Activated T-cell treated with anti-CD3 and anti-CD28 coated beads, Interleukin-2, amount 50 U/mL, for 24 hours (primary cell): ENCODE results near the gene EML1.

Experiments
- DNase-seq: peaks from one replicate; pipeline ENCODE4 v3.0.0-alpha.2; 2020
- H3K27ac Mint-ChIP-seq: 2 replicates; pipeline ENCODE4 v1.8.0; 2020; ENCODE audit warnings: mild to moderate bottlenecking, mixed read lengths
- H3K27me3 Mint-ChIP-seq: 2 replicates; pipeline ENCODE4 v1.8.0; 2020; ENCODE audit warnings: mixed read lengths
- H3K36me3 Mint-ChIP-seq: 2 replicates; pipeline ENCODE4 v1.8.0; 2020; ENCODE audit warnings: low read depth, mixed read lengths
- H3K4me1 Mint-ChIP-seq: 2 replicates; pipeline ENCODE4 v1.8.0; 2020; ENCODE audit warnings: low read depth, mixed read lengths
- H3K4me3 Mint-ChIP-seq: 2 replicates; pipeline ENCODE4 v1.8.0; 2020; ENCODE audit warnings: mild to moderate bottlenecking, moderate library complexity, mixed read lengths
- H3K9me3 Mint-ChIP-seq: 2 replicates; pipeline ENCODE4 v1.8.0; 2020; ENCODE audit warnings: mixed read lengths

EML1 gene

GRCh38 chr14:99951085-99951484 is 157.9 kb downstream of the EML1 start:
- Mint-ChIP-seq H3K27ac (no peak overlapping the region), H3K9me3 (peaks cover 2% of the 10 kb centered on the region), H3K4me1 (peaks cover 13% of the 10 kb centered on the region), H3K36me3 (no peaks in the 10 kb centered on the region), H3K27me3 (peaks cover 21% of the 10 kb centered on the region), H3K4me3 (no peak overlapping the region)
- DNase-seq, result no peak

DNA sequence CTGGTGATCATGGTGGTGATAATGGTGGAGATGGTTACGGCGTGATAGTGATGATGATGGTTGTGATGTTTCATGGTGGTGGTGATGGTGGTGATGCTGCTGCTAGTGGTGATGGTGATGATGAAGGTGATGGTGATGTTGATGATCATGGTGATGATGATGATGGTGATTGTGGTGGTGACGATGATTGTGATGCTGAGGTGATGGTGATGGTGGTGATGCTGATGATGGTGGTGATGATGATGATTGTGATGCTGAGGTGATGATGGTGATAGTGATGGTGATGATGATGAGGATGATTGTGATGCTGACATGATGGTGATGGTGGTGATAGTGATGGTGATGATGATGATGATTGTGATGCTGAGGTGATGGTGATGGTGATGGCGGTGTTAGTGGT is 158.8 kb downstream of the EML1 start:
- H3K27ac Mint-ChIP-seq, result no peak overlapping the region
- no peak for DNase-seq
- peaks cover 4% of the 10 kb centered on the region for H3K4me1 Mint-ChIP-seq
- no peak overlapping the region for H3K4me3 Mint-ChIP-seq
- peaks cover 11% of the 10 kb centered on the region for H3K27me3 Mint-ChIP-seq
- peaks cover 2% of the 10 kb centered on the region for H3K9me3 Mint-ChIP-seq
- H3K36me3 Mint-ChIP-seq, result no peaks in the 10 kb centered on the region

DNA sequence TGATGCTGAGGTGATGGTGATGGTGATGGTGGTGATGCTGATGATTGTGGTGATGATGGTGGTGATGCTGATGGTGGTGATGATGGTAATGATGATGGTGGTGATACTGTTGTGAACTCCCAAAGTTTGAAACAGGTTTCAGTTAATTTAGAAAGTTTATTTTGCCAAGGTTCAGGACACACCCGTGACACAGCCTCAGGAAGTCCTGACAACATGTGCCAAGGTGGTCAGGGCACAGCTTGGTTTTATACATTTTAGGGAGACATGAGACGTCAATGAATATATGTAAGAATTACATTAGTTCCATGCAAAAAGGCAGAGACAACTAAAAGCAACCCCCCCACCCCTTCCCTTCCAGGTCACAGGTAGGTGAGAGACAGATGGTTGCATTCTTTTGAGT is 159.2 kb downstream of the EML1 start:
- Mint-ChIP-seq H3K4me1 (peaks cover 3% of the 10 kb centered on the region), H3K27ac (peak overlapping the region; percentile 37), H3K36me3 (no peaks in the 10 kb centered on the region), H3K4me3 (no peak overlapping the region), H3K9me3 (peaks cover 2% of the 10 kb centered on the region), H3K27me3 (peaks cover 10% of the 10 kb centered on the region)
- DNase-seq, result no peak

GRCh38 chr14:99955826-99956455 is 162.7 kb downstream of the EML1 start:
- Mint-ChIP-seq H3K4me1 (no peaks in the 10 kb centered on the region), H3K27me3 (peaks cover 3% of the 10 kb centered on the region), H3K9me3 (peaks cover 2% of the 10 kb centered on the region), H3K27ac (no peak overlapping the region), H3K36me3 (no peaks in the 10 kb centered on the region), H3K4me3 (no peak overlapping the region)
- no peak for DNase-seq

- DNase-seq, result no peak
- H3K27ac Mint-ChIP-seq, result no peak overlapping the region
- H3K36me3 Mint-ChIP-seq, result no peaks in the 10 kb centered on the region
- peaks cover 18% of the 10 kb centered on the region for H3K27me3 Mint-ChIP-seq
- H3K9me3 Mint-ChIP-seq, result no peaks in the 10 kb centered on the region
- H3K4me1 Mint-ChIP-seq, result no peaks in the 10 kb centered on the region
- no peak overlapping the region for H3K4me3 Mint-ChIP-seq
These were observed 165.2 kb downstream of the EML1 start for GRCh38 chr14:99958380-99958779.

DNA sequence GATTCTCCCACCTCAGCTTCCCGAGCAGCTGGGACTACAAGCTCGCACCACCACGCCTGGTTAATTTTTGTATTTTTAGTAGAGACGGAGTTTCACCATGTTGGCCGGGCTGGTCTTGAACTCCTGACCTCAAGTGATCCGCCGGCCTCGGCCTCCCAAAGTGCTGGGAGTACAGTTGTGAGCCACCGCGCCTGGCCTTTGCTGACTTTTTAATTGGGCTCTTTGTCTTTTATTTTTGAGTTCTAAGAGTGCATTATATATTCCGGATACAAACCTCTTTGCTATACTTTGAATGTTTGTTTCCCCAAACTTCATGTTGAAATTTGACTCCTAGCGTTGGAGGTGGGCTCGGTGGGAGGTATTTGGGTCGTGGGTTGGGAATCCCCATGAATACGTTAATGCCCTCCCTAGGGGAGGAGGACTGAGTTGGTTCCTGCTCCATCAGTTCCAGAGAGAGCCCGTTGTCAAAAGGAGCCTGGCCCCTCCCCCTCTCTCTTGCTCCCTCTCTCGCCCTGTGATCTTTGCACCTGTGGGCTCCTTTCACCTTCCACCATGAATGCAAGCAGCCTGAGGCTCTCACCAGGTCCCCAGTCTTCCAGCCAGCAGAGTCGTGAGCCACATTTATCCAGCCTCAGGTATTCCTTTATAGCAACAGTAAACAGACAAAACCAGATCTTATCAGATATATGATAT is 168.8 kb downstream of the EML1 start:
- no peak for DNase-seq
- Mint-ChIP-seq H3K9me3 (no peaks in the 10 kb centered on the region), H3K4me1 (no peaks in the 10 kb centered on the region), H3K27ac (no peak overlapping the region), H3K36me3 (no peaks in the 10 kb centered on the region), H3K4me3 (no peak overlapping the region), H3K27me3 (peaks cover 33% of the 10 kb centered on the region)

DNA sequence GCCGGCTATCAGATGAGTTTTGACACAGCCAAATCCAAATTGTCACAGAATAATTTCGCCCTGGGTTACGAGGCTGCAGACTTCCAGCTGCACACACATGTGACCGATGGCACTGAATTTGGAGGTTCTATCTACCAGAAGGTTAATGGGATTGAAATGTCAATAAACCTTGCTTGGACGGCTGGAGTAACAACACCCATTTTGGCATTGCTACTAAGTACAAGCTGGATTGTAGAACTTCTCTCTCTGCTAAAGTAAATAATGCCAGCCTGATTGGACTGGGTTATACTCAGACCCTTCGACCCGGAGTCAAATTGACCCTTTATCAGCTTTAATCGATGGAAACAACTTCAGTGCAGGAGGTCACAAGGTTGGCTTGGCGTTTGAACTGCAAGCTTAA is 171.8 kb downstream of the EML1 start:
- Mint-ChIP-seq H3K4me3 (no peak overlapping the region), H3K36me3 (no peaks in the 10 kb centered on the region), H3K4me1 (peaks cover 10% of the 10 kb centered on the region), H3K27ac (no peak overlapping the region), H3K9me3 (no peaks in the 10 kb centered on the region), H3K27me3 (peaks cover 53% of the 10 kb centered on the region)
- DNase-seq, result no peak

DNA sequence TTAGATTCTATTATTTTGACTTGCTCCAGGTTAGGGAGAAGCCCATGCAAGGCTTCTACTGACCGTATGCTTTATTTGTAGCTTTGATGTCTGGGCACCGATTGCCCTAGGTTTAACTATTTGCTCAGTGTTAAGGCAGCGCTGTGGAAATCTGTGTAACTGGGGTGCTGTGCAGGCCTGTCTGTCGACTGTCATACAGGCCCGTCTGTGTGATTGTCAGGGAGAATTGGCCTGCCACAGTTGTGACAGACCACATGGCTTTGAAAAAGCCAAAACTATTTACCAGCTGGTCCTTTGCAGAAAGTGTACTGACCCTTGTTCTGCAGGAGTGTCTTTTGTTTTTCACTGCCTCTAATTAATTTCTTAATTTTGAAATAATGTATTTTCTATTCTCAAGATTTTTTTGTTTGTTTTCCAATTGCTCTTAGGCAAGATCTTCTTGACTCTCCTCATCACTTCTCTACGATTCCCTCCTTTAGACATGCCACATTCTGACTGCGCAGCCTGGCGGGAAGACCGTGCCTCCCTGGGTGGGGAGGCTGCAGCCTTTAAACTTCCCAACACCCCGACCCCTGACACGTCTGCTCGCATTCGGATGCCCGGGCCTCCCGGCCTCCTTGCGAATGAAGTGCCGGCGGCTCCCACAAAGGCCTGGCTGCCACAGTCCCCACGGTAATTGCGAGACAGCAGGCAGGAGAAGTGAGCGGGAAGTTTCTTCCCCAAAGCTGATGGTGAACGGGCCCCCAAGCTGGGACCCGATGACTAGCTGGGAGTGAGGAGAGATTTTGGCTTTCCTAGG is 173.0 kb downstream of the EML1 start:
- H3K4me3 Mint-ChIP-seq, result no peak overlapping the region
- no peak for DNase-seq
- H3K27ac Mint-ChIP-seq, result no peak overlapping the region
- no peaks in the 10 kb centered on the region for H3K9me3 Mint-ChIP-seq
- H3K27me3 Mint-ChIP-seq, result peaks cover 60% of the 10 kb centered on the region
- H3K36me3 Mint-ChIP-seq, result no peaks in the 10 kb centered on the region
- peaks cover 13% of the 10 kb centered on the region for H3K4me1 Mint-ChIP-seq

GRCh38 chr14:99966912-99967311 is 173.7 kb downstream of the EML1 start:
- Mint-ChIP-seq H3K36me3 (no peaks in the 10 kb centered on the region), H3K27ac (no peak overlapping the region), H3K4me1 (peaks cover 13% of the 10 kb centered on the region), H3K27me3 (peaks cover 59% of the 10 kb centered on the region), H3K9me3 (no peaks in the 10 kb centered on the region), H3K4me3 (no peak overlapping the region)
- no peak for DNase-seq

DNA sequence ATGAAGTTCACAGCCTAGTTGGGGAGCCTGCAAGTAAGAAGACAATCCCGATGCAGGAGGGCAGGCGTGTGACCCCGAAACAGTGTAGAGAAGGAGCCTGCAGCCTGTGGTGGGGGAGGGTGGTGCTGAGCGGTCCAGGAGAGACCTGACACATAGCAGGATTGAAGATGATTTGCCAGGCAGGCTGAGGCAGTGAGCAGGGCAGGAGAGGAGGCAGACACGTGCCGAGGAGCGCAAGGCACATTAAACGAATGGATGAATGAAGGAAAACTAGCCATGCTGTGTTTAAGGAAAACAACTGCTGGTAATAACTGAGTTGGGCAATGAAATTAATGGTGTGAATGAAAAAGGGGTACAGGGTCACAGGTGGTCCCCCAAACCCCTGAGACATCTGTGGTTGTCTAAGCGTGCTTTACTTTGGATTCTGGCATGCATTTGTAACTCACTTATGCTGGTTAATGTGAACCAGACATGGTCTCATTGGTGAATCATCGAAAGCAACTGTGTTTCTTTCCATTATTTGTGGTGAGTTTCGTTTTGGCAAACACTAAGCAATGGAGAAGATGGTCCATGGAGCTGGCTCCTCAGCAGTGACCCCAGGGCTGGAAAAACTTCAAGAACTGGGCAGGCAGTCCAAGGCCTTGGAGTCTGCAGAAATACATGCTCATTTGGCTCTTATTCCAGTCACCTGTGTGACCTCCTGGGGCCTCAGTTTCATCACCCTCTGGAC is 175.1 kb downstream of the EML1 start:
- Mint-ChIP-seq H3K9me3 (no peaks in the 10 kb centered on the region), H3K4me1 (peaks cover 23% of the 10 kb centered on the region), H3K27ac (no peak overlapping the region), H3K36me3 (peaks cover 4% of the 10 kb centered on the region), H3K27me3 (peaks cover 46% of the 10 kb centered on the region), H3K4me3 (no peak overlapping the region)
- no peak for DNase-seq

- Mint-ChIP-seq H3K27ac (no peak overlapping the region), H3K4me3 (no peak overlapping the region), H3K36me3 (peaks cover 6% of the 10 kb centered on the region), H3K27me3 (peaks cover 46% of the 10 kb centered on the region), H3K4me1 (peaks cover 26% of the 10 kb centered on the region), H3K9me3 (no peaks in the 10 kb centered on the region)
- DNase-seq, result no peak
These were observed 175.7 kb downstream of the EML1 start for GRCh38 chr14:99968941-99969340.

DNA sequence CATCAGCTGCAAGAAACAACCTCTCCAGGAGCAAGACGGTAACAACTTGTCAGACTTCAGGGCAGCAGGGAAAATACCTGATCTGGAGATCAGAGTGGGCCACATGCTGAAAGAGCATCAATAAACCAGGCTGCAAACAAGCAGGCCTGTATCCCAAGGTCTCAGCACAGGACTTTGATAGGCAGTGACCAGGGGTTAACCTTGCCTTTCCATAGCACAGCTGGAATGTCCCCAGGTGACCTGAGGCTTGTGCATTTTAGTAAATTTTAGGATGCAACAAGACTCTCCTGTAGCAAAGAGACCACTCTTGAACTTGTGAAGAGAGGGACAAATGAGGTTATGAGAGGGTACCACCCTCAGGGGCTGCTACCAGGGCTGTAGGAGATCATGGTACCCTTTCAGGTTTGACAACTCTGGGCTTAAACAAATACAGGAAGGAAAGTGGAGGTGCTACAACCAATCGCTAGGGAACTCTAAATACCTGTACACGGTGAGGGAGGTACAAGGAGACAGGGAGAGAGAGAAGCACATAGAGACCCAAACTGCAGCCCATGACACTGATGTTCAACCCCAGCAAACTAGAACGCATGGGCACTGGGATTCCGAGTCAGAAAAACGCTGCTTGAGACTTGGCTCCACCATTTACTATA is 176.6 kb downstream of the EML1 start:
- no peak for DNase-seq
- peaks cover 27% of the 10 kb centered on the region for H3K4me1 Mint-ChIP-seq
- no peak overlapping the region for H3K27ac Mint-ChIP-seq
- no peaks in the 10 kb centered on the region for H3K9me3 Mint-ChIP-seq
- H3K27me3 Mint-ChIP-seq, result peaks cover 39% of the 10 kb centered on the region
- no peak overlapping the region for H3K4me3 Mint-ChIP-seq
- H3K36me3 Mint-ChIP-seq, result peaks cover 6% of the 10 kb centered on the region

DNA sequence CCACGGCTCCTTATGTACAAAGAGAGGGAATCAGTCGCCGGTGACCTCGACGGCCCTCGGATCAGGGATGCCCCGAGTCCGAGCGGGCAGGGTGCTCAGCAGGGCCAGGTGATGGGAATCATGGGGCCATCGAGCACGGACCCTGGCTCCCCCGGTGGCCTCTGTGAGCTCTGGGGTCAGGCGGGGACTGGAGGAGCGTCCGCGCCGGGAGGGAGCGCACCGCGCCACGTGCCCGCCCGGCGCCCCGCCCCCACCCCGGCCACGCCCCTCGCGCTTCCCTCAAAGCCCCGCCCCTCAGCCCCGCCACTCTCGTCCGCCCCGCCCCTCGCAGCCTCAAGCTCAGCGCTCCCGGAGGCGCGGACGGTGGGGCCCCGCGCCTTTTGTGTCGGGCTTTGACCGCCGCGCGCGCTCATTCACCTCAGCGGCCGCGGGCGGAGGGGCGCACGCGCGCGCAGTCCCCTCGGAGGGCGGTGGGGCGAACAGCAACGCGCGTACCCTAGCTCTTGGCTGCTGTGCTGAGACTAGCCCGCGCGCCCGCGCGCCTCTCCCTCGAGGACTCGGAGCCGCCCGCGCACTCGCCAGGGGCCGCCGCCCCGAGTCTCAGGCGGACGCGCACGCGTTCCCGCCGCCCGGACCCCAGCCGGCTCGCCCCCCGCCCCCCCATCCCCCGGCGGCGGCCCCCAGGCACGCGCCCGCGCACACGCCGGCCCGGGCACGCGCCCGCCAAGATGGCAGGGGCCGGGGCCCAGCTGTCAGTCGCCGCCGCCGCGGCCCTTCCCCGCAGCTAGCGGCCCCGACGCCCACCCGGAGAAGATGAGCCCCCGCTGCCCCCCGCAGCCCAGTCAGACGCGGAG is 178.1 kb downstream of the EML1 start:
- Mint-ChIP-seq H3K27ac (no peak overlapping the region), H3K27me3 (peaks cover 31% of the 10 kb centered on the region), H3K9me3 (no peaks in the 10 kb centered on the region), H3K36me3 (peaks cover 6% of the 10 kb centered on the region), H3K4me1 (peaks cover 27% of the 10 kb centered on the region), H3K4me3 (peak overlapping the region; percentile 94)
- DNase-seq, result peak; percentile 89
